ENCODE data around the gene MAOB.
"Not testable (repeated sequence)": the region's sequence is repeated elsewhere in the genome, so short reads cannot be mapped to it uniquely, and the experiment has no call there.

- not testable (repeated sequence) for TF ChIP-seq POLR2AphosphoS5 (IDR thresholded peaks at IDR 0.05; ENCODE audit: low read depth, low read length); TAF1 (IDR thresholded peaks at IDR 0.05; ENCODE audit: borderline replicate concordance, low read depth, low read length); POLR2A (IDR thresholded peaks at IDR 0.05; ENCODE audit: low read depth, low read length)
These were observed 28.5 kb upstream of the MAOB start for GRCh38 chrX:43910772-43911171.

Measured in GM12892 (cell line).